Vagina (tissue), 2 donors: Measurements from ENCODE around the gene CPN1.
"Not testable (repeated sequence)": the region's sequence is repeated elsewhere in the genome, so short reads cannot be mapped to it uniquely, and the experiment has no call there.

Experiments
- POLR2A ChIP-seq, 2 donors: fragments of 450-650 bp; IDR thresholded peaks; one replicate each; pipeline ENCODE4 v1.6.1; 2017; ENCODE audit warnings: antibody characterized with exemption in 2 of 2, mild to moderate bottlenecking in 2 of 2, moderate library complexity in 2 of 2
- POLR2AphosphoS5 ChIP-seq, 2 donors: sonication (generic); formaldehyde crosslinking; IDR thresholded peaks; one replicate each; pipeline ENCODE4 v1.9.0; 2017; ENCODE audit warnings: antibody characterized with exemption in 2 of 2, mild to moderate bottlenecking in 2 of 2, low read depth in 1 of 2; ENCODE audit not compliant: insufficient read depth in 1 of 2
- TF ChIP-seq, protein P1 (sequence below), 3 experiments: fragments of 450-650 bp in 2 of 3; fragments of 200-600 bp in 1 of 3; sonication (generic) in 1 of 3; IDR thresholded peaks; one replicate each; pipeline ENCODE4 v1.5.1; 2017 to 2019; ENCODE audit warnings: antibody characterized with exemption in 3 of 3, mild to moderate bottlenecking in 2 of 3, moderate library complexity in 2 of 3

DNA sequence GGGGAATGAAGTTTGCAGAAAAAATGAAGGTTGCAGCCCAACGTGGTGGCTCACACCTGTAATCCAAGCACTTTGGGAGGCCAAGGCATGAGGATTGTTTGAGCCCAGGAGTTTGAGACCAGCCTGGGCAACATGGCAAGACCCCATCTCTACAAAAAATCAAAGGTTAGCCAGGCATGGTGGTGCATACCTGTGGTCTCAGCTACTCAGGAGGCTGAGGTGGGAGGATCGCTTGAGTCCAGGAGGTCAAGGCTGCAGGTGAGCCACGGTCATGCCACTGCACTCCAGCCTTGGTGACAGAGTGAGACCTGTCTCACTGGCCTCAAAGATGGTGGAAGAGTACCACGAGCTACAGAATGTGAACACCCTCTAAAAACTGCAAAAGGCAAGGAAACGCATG, 5.0 kb upstream of the CPN1 start:
- TF ChIP-seq, protein P1, sequence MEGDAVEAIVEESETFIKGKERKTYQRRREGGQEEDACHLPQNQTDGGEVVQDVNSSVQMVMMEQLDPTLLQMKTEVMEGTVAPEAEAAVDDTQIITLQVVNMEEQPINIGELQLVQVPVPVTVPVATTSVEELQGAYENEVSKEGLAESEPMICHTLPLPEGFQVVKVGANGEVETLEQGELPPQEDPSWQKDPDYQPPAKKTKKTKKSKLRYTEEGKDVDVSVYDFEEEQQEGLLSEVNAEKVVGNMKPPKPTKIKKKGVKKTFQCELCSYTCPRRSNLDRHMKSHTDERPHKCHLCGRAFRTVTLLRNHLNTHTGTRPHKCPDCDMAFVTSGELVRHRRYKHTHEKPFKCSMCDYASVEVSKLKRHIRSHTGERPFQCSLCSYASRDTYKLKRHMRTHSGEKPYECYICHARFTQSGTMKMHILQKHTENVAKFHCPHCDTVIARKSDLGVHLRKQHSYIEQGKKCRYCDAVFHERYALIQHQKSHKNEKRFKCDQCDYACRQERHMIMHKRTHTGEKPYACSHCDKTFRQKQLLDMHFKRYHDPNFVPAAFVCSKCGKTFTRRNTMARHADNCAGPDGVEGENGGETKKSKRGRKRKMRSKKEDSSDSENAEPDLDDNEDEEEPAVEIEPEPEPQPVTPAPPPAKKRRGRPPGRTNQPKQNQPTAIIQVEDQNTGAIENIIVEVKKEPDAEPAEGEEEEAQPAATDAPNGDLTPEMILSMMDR (IDR thresholded peaks at IDR 0.05) = not testable (repeated sequence)
- TF ChIP-seq POLR2A (IDR thresholded peaks at IDR 0.05); POLR2AphosphoS5 (IDR thresholded peaks at IDR 0.05; ENCODE audit: insufficient read depth in 1 of 2, low read depth in 1 of 2): not testable (repeated sequence)
